WTC11 (cell line): ENCODE results near the gene GNB5. TPM values are rescaled to one million over a fixed set of nuclear protein-coding genes. Genes with fewer than 3 reads are reported as not detected.

Experiments
- ATAC-seq: fragments of 200-7000 bp; cut with Tn5 transposase; 2 replicates; pipeline ENCODE4 v1.10.0; 2021; ENCODE audit warnings: mild to moderate bottlenecking, moderate library complexity
- CTCF ChIA-PET: fragments of 300-600 bp; sonication (Branson Sonifier 250); formaldehyde crosslinking; loops from one replicate; lab custom pipeline; 2021; ENCODE audit warnings: antibody characterized with exemption; lab: Charles Lee
- POLR2A ChIA-PET: fragments of 350-600 bp; sonication (Branson Sonifier 250); formaldehyde crosslinking; loops from one replicate; lab custom pipeline; 2021; ENCODE audit warnings: antibody characterized with exemption; lab: Charles Lee
- DNase-seq: peaks from one replicate; pipeline ENCODE4 v3.0.0; 2021; ENCODE audit warnings: low spot score
- H3K27ac Mint-ChIP-seq: 2 replicates; pipeline ENCODE4 v1.8.0; 2021; ENCODE audit warnings: mixed read lengths
- H3K27me3 Mint-ChIP-seq: 2 replicates; pipeline ENCODE4 v1.8.0; 2021; ENCODE audit warnings: low read depth, mild to moderate bottlenecking, moderate library complexity, mixed read lengths
- H3K36me3 Mint-ChIP-seq: 2 replicates; pipeline ENCODE4 v1.8.0; 2021; ENCODE audit warnings: mixed read lengths
- H3K4me1 Mint-ChIP-seq: 2 replicates; pipeline ENCODE4 v1.8.0; 2022; ENCODE audit warnings: mixed read lengths
- H3K4me3 Mint-ChIP-seq: 2 replicates; pipeline ENCODE4 v1.8.0; 2021; ENCODE audit warnings: mild to moderate bottlenecking, moderate library complexity, mixed read lengths
- H3K9me3 Mint-ChIP-seq: 2 replicates; pipeline ENCODE4 v1.8.0; 2021; ENCODE audit warnings: mixed read lengths
- CREM ChIP-seq: sonication (generic); formaldehyde crosslinking; IDR thresholded peaks from 2 replicates; pipeline ENCODE4 v1.8.1; 2022; ENCODE audit warnings: mild to moderate bottlenecking, missing genetic modification reagents, moderate library complexity
- CTCF ChIP-seq: fragments of 200-600 bp; IDR thresholded peaks from 2 replicates; pipeline ENCODE4 v1.8.0; 2022; ENCODE audit warnings: antibody characterized with exemption
- ELF4 ChIP-seq: sonication (generic); formaldehyde crosslinking; IDR thresholded peaks from 2 replicates; pipeline ENCODE4 v1.8.1; 2022; ENCODE audit warnings: low read depth, mild to moderate bottlenecking, moderate library complexity, missing genetic modification reagents
- ESRRA ChIP-seq: sonication (generic); formaldehyde crosslinking; IDR thresholded peaks from 2 replicates; pipeline ENCODE4 v1.8.1; 2022; ENCODE audit warnings: mild to moderate bottlenecking, missing genetic modification reagents, borderline replicate concordance
- ETV6 ChIP-seq: sonication (generic); formaldehyde crosslinking; IDR thresholded peaks from 2 replicates; pipeline ENCODE4 v1.8.1; 2022; ENCODE audit warnings: mild to moderate bottlenecking, missing genetic modification reagents
- MXD4 ChIP-seq: fragments of 250-450 bp; sonication (Bioruptor Pico); IDR thresholded peaks from 2 replicates; pipeline ENCODE4 v1.8.0; 2021; ENCODE audit warnings: mild to moderate bottlenecking, moderate library complexity, borderline replicate concordance
- MYBL2 ChIP-seq: sonication (generic); formaldehyde crosslinking; IDR thresholded peaks from 2 replicates; pipeline ENCODE4 v1.8.1; 2023; ENCODE audit warnings: mild to moderate bottlenecking, moderate library complexity, missing genetic modification reagents
- NFYB ChIP-seq: sonication (generic); formaldehyde crosslinking; conservative IDR thresholded peaks from 2 replicates; pipeline ENCODE4 v1.8.0; 2022; ENCODE audit warnings: low read depth, missing genetic modification reagents
- PREB ChIP-seq: sonication (generic); formaldehyde crosslinking; IDR thresholded peaks from 2 replicates; pipeline ENCODE4 v1.8.1; 2022; ENCODE audit warnings: mild to moderate bottlenecking, missing genetic modification reagents, moderate library complexity, borderline replicate concordance
- SMAD3 ChIP-seq: sonication (generic); formaldehyde crosslinking; IDR thresholded peaks from 2 replicates; pipeline ENCODE4 v1.8.0; 2022; ENCODE audit warnings: missing genetic modification reagents, mild to moderate bottlenecking, borderline replicate concordance
- SP1 ChIP-seq: sonication (generic); formaldehyde crosslinking; conservative IDR thresholded peaks from 2 replicates; pipeline ENCODE4 v1.8.1; 2022; ENCODE audit warnings: missing genetic modification reagents
- TP53 ChIP-seq: sonication (generic); formaldehyde crosslinking; IDR thresholded peaks from 2 replicates; pipeline ENCODE4 v1.8.1; 2023; ENCODE audit warnings: mild to moderate bottlenecking, missing genetic modification reagents
- ZMAT4 ChIP-seq: fragments of 250-450 bp; sonication (Bioruptor Pico); IDR thresholded peaks from 2 replicates; pipeline ENCODE4 v1.9.0; 2021; ENCODE audit warnings: mild to moderate bottlenecking
- ZNF138 ChIP-seq: sonication (generic); formaldehyde crosslinking; conservative IDR thresholded peaks from 2 replicates; pipeline ENCODE4 v1.8.1; 2022; ENCODE audit warnings: mild to moderate bottlenecking, moderate library complexity, missing genetic modification reagents
- ZNF232 ChIP-seq: sonication (generic); formaldehyde crosslinking; IDR thresholded peaks from 2 replicates; pipeline ENCODE4 v1.8.0; 2022; ENCODE audit warnings: mild to moderate bottlenecking, missing genetic modification reagents
- total RNA-seq: library from RNA; stranded (reverse); gene quantifications from 3 replicates; pipeline ENCODE4 v1.2.3, GENCODE V29; 2021
- TF ChIP-seq, protein P1 (sequence below): sonication (generic); formaldehyde crosslinking; IDR thresholded peaks from 2 replicates; pipeline ENCODE4 v1.8.1; 2022; ENCODE audit warnings: mild to moderate bottlenecking, moderate library complexity, missing genetic modification reagents
- TF ChIP-seq, protein P2 (sequence below): sonication (generic); formaldehyde crosslinking; IDR thresholded peaks from 2 replicates; pipeline ENCODE4 v1.8.0; 2023; ENCODE audit warnings: missing genetic modification reagents, mild to moderate bottlenecking, borderline replicate concordance
- TF ChIP-seq, protein P3 (sequence below): sonication (generic); formaldehyde crosslinking; IDR thresholded peaks from 2 replicates; pipeline ENCODE4 v1.8.0; 2022; ENCODE audit warnings: mild to moderate bottlenecking, missing genetic modification reagents
- TF ChIP-seq, protein P4 (sequence below): sonication (generic); formaldehyde crosslinking; IDR thresholded peaks from 2 replicates; pipeline ENCODE4 v1.8.0; 2022; ENCODE audit warnings: mild to moderate bottlenecking, missing genetic modification reagents
- TF ChIP-seq, protein P5 (sequence below): sonication (generic); formaldehyde crosslinking; conservative IDR thresholded peaks from 2 replicates; pipeline ENCODE4 v1.8.1; 2023; ENCODE audit warnings: mild to moderate bottlenecking, low read depth, missing genetic modification reagents, moderate library complexity

Gene GNB5
- total RNA-seq, 1 experiment from 2014 or later, result 37.0 TPM

DNA sequence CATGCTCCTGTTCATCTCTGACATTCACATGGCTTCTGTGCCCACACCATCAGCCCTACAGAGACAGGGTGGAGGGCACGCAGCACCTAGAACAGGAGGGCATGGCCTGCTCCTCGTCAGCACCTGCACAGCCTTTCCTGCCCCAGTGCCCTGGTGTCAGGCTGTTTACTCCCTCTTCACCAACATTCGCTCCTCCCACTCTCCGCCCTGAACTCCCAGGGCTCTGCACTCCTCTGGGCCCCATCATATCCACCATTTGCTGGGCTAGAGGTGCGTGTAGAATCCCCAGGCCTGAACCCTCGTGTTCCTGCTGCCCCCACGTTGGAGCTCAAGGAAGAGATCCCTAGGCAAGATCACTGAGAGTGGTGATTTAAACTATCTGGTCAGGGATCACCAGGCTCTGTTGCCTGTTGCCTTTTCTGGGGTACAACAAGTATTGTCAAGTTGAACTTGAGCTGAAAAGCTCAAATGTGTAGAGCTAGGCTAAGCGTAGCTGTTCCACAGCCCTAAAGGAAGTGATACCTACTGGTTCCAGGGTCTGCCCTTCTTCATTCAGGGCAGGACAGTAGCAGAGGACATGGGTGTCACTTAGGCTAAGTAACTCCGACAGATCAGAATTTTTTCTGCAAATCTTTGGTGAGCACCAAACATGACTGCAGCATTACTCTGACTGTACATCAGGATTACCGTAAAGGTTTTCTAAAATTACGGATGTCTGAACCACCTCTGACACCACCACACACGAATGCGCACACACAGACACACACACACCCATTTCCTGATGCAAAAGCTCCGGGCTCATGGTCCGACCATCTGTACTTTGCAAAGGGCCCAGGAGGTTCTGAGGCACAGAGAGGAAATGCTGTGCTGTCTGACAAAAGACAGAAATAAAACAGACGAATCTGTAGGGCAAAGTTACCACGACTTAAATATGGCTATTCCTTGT, 43.7 kb upstream of the GNB5 start:
- Mint-ChIP-seq H3K9me3 (no peaks in the 10 kb centered on the region), H3K27ac (no peak overlapping the region), H3K4me1 (no peaks in the 10 kb centered on the region), H3K4me3 (no peak overlapping the region), H3K27me3 (no peaks in the 10 kb centered on the region), H3K36me3 (peaks cover 62% of the 10 kb centered on the region)
- DNase-seq, result no peak
- ATAC-seq, result no peak
- TF ChIP-seq, protein P1, sequence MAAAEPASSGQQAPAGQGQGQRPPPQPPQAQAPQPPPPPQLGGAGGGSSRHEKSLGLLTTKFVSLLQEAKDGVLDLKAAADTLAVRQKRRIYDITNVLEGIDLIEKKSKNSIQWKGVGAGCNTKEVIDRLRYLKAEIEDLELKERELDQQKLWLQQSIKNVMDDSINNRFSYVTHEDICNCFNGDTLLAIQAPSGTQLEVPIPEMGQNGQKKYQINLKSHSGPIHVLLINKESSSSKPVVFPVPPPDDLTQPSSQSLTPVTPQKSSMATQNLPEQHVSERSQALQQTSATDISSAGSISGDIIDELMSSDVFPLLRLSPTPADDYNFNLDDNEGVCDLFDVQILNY (CRISPR knock-in tag), result no peak
- no peak for TF ChIP-seq NFYB
- no peak for TF ChIP-seq MXD4 (CRISPR knock-in tag)
- TF ChIP-seq ZMAT4 (CRISPR knock-in tag), result no peak
- TF ChIP-seq ESRRA (CRISPR knock-in tag), result no peak
- TF ChIP-seq ZNF232, result no peak
- no peak for TF ChIP-seq ELF4 (CRISPR knock-in tag)
- TF ChIP-seq SP1 (CRISPR knock-in tag), result no peak
- no peak for TF ChIP-seq CREM (CRISPR knock-in tag)
- no peak for TF ChIP-seq ZNF138
- no peak for TF ChIP-seq TP53 (CRISPR knock-in tag)
- TF ChIP-seq, protein P2, sequence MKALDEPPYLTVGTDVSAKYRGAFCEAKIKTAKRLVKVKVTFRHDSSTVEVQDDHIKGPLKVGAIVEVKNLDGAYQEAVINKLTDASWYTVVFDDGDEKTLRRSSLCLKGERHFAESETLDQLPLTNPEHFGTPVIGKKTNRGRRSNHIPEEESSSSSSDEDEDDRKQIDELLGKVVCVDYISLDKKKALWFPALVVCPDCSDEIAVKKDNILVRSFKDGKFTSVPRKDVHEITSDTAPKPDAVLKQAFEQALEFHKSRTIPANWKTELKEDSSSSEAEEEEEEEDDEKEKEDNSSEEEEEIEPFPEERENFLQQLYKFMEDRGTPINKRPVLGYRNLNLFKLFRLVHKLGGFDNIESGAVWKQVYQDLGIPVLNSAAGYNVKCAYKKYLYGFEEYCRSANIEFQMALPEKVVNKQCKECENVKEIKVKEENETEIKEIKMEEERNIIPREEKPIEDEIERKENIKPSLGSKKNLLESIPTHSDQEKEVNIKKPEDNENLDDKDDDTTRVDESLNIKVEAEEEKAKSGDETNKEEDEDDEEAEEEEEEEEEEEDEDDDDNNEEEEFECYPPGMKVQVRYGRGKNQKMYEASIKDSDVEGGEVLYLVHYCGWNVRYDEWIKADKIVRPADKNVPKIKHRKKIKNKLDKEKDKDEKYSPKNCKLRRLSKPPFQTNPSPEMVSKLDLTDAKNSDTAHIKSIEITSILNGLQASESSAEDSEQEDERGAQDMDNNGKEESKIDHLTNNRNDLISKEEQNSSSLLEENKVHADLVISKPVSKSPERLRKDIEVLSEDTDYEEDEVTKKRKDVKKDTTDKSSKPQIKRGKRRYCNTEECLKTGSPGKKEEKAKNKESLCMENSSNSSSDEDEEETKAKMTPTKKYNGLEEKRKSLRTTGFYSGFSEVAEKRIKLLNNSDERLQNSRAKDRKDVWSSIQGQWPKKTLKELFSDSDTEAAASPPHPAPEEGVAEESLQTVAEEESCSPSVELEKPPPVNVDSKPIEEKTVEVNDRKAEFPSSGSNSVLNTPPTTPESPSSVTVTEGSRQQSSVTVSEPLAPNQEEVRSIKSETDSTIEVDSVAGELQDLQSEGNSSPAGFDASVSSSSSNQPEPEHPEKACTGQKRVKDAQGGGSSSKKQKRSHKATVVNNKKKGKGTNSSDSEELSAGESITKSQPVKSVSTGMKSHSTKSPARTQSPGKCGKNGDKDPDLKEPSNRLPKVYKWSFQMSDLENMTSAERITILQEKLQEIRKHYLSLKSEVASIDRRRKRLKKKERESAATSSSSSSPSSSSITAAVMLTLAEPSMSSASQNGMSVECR (CRISPR knock-in tag), result no peak
- TF ChIP-seq SMAD3 (CRISPR knock-in tag), result no peak
- TF ChIP-seq ETV6 (CRISPR knock-in tag), result no peak
- TF ChIP-seq, protein P3, sequence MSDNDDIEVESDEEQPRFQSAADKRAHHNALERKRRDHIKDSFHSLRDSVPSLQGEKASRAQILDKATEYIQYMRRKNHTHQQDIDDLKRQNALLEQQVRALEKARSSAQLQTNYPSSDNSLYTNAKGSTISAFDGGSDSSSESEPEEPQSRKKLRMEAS (CRISPR knock-in tag), result no peak
- TF ChIP-seq CTCF, result no peak
- TF ChIP-seq, protein P4, sequence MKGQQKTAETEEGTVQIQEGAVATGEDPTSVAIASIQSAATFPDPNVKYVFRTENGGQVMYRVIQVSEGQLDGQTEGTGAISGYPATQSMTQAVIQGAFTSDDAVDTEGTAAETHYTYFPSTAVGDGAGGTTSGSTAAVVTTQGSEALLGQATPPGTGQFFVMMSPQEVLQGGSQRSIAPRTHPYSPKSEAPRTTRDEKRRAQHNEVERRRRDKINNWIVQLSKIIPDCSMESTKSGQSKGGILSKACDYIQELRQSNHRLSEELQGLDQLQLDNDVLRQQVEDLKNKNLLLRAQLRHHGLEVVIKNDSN (CRISPR knock-in tag), result no peak
- TF ChIP-seq PREB (CRISPR knock-in tag), result no peak
- no peak for TF ChIP-seq MYBL2 (CRISPR knock-in tag)
- TF ChIP-seq, protein P5, sequence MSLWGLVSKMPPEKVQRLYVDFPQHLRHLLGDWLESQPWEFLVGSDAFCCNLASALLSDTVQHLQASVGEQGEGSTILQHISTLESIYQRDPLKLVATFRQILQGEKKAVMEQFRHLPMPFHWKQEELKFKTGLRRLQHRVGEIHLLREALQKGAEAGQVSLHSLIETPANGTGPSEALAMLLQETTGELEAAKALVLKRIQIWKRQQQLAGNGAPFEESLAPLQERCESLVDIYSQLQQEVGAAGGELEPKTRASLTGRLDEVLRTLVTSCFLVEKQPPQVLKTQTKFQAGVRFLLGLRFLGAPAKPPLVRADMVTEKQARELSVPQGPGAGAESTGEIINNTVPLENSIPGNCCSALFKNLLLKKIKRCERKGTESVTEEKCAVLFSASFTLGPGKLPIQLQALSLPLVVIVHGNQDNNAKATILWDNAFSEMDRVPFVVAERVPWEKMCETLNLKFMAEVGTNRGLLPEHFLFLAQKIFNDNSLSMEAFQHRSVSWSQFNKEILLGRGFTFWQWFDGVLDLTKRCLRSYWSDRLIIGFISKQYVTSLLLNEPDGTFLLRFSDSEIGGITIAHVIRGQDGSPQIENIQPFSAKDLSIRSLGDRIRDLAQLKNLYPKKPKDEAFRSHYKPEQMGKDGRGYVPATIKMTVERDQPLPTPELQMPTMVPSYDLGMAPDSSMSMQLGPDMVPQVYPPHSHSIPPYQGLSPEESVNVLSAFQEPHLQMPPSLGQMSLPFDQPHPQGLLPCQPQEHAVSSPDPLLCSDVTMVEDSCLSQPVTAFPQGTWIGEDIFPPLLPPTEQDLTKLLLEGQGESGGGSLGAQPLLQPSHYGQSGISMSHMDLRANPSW (CRISPR knock-in tag), result no peak
- CTCF ChIA-PET, result interaction anchor here (1.1 to 2.5 kb wide), 2 partner anchors 7 to 27 kb away, joined by 4 to 14 read pairs; no protein-coding TSS in a partner anchor
- POLR2A ChIA-PET, result no interaction called here
